SW480 (cell line): Measurements from ENCODE around the gene SERPINA1.
"Not testable (repeated sequence)": the region's sequence is repeated elsewhere in the genome, so short reads cannot be mapped to it uniquely, and the experiment has no call there.

Experiments
- DNase-seq: peaks from one replicate; pipeline ENCODE4 v3.0.0-alpha.2; 2016; ENCODE audit warnings: low spot score

Gene SERPINA1

DNA sequence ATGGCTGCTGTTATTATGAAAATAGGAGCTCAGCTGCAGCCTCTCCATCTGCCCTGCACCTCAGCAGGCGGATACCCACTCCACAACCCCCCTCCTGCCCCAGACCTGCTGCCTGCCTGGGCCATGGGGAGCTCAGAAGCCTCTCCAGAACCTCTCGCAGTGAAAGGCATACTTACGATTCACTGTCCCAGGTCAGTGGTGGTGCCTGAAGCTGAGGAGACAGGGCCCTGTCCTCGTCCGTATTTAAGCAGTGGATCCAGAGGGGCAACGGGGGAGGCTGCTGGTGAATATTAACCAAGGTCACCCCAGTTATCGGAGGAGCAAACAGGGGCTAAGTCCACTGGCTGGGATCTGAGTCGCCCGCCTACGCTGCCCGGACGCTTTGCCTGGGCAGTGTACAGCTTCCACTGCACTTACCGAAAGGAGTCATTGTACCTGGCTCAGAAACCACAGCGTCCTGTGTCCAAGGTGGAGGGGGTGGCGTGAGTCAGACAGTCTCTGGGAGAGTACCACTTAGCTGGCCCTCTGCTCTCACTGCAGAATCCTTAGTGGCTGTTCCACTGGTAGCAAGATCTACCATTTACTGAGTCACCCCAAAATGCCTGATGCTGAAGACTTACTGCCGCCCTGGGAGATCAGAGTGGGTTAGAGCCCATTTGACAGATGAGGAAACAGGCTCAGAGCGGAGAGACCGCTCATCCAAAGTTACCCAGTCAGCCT is at the start of gene SERPINA1:
SERPINA1 (minus strand) TSS at position 219 of the 720 bp plus-strand sequence. CDS start 5,365 bp downstream, outside the sequence.
- DNase-seq = peak; percentile 92

GRCh38 chr14:94428610-94429009 is 40.2 kb upstream of the SERPINA1 start:
- DNase-seq = no peak

DNA sequence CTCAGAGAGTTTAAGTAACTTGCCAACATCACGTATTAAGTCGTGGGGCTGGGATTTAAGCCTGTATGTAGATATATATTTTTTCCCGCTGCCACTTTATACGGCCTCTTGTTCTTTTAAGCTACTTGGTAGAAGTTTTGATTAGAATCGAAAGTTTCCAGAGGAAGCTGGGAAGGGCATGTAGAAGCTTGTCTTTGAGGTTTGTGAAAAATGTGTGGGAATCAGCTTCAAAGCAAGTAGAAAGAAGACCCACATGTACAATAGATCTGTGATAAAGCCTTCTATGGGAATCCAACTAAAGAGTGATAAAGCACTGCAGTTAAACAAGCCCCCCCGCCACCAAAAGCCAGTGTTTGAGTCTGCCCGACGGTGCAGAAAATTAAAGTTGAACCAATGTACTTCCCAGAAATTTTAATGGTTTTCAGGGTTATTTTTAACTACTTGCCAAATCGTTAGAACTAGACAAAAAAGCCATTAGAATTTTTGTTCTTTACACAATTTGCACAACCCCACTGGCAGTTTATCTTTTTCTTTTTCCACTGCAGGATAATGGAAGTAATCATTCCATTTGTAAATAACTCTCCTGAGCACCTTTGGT is 38.7 kb upstream of the SERPINA1 start:
- DNase-seq = peak; percentile 65

- no peak for DNase-seq
These were observed 38.1 kb upstream of the SERPINA1 start for GRCh38 chr14:94426526-94426925.

DNA sequence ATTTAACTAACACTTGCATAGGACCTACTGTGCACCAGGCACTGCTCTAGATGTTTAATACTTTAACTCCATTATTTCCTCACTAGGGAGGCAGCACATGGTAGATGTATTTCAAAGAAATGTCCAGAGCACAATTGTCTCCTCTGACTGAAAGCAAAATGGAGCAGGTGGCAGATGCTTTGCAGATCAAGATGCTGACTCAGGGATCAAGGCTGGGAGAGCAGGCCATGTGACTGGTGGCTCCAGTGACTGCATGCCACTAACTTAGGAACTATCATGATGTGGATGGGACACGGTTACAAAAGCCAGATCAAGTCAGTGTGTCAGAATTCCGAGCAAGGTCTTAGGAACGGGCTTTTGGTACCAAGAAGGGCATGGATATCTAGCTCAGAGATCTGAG is 36.0 kb upstream of the SERPINA1 start:
- no peak for DNase-seq

GRCh38 chr14:94423453-94424056 is 35.2 kb upstream of the SERPINA1 start:
- peak; percentile 77 for DNase-seq

GRCh38 chr14:94421316-94421715 is 32.9 kb upstream of the SERPINA1 start:
- no peak for DNase-seq

- not testable (repeated sequence) for DNase-seq
These were observed 29.2 kb upstream of the SERPINA1 start for GRCh38 chr14:94417497-94418205.

GRCh38 chr14:94412671-94413638 is 24.6 kb upstream of the SERPINA1 start:
- DNase-seq = peak; percentile 30

DNA sequence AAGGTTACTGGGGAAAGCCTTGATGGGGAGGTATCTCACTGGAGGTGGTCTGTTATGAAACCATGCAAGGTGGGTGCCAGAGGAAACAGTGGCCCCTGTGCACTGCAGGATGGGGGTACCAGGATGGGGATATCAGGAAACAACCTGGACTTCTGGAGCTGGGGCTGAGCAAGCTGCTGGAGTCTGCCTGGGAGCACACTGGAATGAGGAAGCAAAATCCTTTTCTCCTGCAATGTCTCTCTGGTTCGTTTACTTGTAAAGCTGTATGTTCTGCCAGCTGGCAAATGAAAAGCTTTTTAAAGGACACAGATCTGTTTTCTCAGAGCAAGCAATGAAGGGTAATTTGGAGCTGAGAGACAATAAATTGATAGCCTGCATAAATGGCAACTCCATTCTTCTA is 23.2 kb upstream of the SERPINA1 start:
- DNase-seq = no peak

DNA sequence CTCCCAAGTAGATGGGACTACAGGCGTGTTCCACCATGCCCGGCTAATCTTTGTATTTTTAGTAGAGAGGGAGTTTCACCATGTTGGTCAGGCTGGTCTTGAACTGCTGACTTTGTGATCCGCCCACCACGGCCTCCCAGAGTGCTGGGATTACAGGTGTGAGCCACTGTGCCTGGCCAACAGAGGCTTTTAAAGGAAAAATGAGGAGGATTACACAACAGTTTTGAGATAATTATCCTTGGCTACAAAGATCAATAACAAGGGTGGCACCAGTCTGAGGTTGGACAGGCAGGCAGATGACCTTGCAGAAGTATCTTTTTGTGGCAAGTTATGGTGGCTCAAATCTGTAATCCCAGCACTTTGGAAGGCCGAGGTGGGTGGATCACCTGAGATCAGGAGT is 21.0 kb upstream of the SERPINA1 start:
- not testable (repeated sequence) for DNase-seq

DNA sequence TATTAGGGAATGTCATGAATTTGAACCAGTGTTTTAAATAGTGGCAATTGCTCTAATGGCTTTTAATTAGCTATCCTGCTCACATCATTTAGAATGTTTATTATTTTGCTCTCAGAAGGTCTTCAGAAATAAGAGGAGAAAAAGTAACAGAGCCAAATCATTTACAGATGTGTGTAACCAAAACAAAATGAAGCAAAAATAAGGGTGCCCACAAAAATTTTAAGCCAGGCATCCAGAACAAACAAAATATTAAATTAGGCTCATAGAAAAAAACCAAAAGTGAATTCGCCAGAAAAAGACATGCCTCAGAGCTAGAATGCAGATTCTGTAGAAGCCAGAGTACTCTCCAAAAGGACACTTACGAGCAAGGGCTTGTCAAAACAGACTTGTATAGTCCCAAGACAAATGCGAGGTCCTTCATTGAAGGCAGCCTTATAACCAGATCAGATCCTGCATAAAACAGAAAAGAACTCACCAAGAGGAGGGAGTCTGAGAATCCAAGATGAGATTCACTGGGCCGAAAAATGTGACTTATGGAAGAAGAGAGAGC is 20.2 kb upstream of the SERPINA1 start:
- no peak for DNase-seq

DNA sequence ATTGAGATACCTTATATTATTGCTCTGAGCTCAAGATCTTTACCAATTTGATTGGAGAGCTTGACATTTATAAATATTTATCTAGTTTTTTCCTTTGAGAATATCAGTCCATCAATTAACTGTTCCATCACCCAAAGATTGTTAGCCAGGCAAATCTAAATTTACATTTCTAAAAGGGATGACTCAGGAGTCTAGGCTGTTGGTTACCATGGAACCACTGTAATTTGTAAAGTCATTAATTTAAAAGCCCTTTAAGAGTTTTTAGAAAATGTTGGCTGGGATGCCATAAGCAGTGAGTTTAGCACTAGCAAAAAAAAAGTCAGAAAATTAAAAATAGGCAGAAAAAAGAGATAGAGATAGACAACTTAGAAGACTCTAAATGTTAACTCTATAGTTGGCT is 19.5 kb upstream of the SERPINA1 start:
- DNase-seq = no peak

DNA sequence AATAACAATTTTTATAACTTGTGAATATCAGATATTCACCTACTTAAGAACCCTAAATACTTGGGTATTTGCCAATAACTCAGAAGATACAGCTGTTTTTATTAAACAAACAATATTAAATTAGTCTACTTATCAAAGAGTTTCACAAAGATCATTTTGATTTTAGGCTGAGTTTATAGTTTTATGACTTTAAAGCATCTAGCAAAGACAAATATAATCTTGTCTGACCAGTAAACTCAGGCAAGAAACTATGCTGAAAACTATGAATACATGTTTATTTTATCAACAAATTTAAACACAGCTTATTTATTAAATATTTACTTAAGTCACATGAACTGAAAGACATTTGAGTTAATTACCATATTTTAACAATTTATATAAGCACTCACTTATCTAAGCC is 18.5 kb upstream of the SERPINA1 start:
- DNase-seq = no peak

DNA sequence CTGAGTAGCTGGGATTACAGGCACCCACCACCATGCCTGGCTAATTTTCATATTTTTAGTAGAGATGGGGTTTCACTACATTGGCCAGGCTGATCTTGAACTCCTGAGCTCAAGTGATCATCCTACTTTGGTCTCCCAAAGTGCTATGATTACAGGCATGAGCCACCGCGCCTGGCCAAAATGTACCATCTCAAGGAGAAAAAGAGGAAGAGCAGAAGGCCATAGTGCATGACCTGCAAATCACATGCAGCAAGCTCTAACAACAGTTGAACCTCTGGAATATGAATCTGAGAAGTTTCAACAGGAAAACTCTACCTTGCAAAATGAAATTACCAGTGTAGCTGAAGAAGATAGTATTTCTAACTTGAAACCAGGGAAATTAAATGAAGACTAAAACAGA is 17.1 kb upstream of the SERPINA1 start:
- no peak for DNase-seq

GRCh38 chr14:94404561-94404960 is 16.2 kb upstream of the SERPINA1 start:
- no peak for DNase-seq

DNA sequence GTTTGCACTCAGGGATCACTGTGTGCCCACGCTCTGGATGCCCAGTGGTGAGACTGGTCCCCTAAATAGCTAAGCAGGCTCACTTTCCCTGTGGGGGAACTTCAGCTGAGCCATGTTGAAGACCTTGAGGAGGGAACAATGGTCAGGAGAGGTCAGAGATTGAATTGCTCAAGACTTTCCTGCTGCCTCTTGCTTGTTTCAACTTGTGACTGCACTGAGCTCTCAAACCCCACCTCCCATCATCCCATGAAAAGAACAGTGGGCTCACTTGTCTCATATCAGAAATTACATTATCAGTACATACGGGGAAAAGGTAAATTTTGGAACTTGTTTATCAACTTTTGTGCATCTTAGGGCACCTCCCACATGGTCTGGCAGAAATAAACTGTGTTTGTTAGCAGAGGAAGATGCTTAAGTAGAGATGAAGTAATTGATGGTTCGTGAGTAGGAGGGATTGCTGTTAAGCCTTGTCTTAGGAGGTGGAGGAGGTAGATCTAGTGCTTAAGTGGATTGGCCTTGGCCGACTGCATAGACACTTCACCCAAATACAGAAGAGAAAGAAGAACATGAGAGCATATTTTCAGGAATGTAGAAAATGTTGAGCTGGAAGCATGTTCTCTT is 15.0 kb upstream of the SERPINA1 start:
- no peak for DNase-seq

- DNase-seq = no peak
These were observed 12.7 kb upstream of the SERPINA1 start for GRCh38 chr14:94401083-94401482.

GRCh38 chr14:94400422-94400841 is 12.0 kb upstream of the SERPINA1 start:
- no peak for DNase-seq

GRCh38 chr14:94398536-94398935 is 10.1 kb upstream of the SERPINA1 start:
- DNase-seq = no peak

DNA sequence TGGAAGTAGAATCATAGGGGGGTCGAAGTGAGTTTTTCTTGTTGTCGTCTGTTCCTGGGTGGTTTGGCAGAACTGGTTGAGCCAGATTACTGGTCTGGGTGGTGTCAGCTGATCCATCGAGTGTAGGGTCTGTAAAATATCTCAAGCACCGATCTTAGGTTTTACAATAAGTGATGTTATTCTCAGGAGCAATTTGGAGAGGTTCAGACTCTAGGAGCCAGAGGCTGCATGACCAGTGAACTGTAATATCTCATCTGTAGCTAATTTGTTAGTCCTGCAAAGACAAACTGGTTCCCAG is 9.7 kb upstream of the SERPINA1 start:
- DNase-seq = no peak
